ENCODE results near the gene DDX41. TPM values are rescaled to one million over a fixed set of nuclear protein-coding genes. Genes with fewer than 3 reads are reported as not detected.

DDX41 gene
- total and polyA plus RNA-seq, 3 experiments from 2014 or later: 61.7 to 164 (median 160) TPM

DNA sequence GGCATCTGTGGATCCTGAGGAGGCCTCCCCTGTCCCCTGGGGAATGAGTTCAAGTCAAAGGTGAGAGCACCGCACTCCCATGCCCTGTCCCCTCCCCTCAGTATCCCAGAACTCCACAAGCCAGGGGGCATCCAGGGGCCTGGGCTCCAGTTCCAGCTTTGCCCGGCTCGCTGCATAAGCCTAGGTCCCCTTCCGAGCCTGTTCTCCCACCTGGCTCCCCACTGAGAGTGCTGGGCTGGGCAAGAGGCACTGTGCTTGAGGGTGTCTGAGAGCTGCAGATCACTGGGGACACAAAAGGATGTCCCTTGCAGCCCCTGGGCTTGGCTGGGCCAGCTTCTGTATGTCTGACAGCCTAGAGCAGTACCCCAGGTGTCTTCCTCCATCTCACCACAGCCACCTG lies 11.7 kb downstream of the DDX41 start:
- H3K27ac ChIP-seq (ENCODE audit: low read depth, low read length): no peak overlapping the region
- DNase-seq: no peak
- H3K4me3 ChIP-seq (ENCODE audit: low read length): no peak overlapping the region
- H3K9me3 ChIP-seq (ENCODE audit: low read length): no peaks in the 10 kb centered on the region
- Mint-ChIP-seq H3K27me3 (no peaks in the 10 kb centered on the region), H3K4me1 (peaks cover 3 to 5% (median 4%) of the 10 kb centered on the region in 3 donors), H3K36me3 (peaks cover 0 to 1% (median 0%) of the 10 kb centered on the region in 3 donors), H3K4me3 (no peak overlapping the region), H3K27ac (no peak overlapping the region), H3K9me3 (no peaks in the 10 kb centered on the region)
- POLR2A ChIA-PET: no interaction called here
- peaks cover 8% of the 10 kb centered on the region for H3K4me1 ChIP-seq (ENCODE audit: insufficient read depth, low read length)
- no peaks in the 10 kb centered on the region for H3K36me3 ChIP-seq (ENCODE audit: insufficient read depth, low read length)
- CTCF ChIA-PET: interaction anchor here (0.6 to 12.2 kb wide), 3 partner anchors 11 to 115 kb away, joined by 3 to 116 read pairs (median 27); no protein-coding TSS in a partner anchor
- no peaks in the 10 kb centered on the region for H3K27me3 ChIP-seq (ENCODE audit: insufficient read depth, low read length, poor library complexity, severe bottlenecking)

DNA sequence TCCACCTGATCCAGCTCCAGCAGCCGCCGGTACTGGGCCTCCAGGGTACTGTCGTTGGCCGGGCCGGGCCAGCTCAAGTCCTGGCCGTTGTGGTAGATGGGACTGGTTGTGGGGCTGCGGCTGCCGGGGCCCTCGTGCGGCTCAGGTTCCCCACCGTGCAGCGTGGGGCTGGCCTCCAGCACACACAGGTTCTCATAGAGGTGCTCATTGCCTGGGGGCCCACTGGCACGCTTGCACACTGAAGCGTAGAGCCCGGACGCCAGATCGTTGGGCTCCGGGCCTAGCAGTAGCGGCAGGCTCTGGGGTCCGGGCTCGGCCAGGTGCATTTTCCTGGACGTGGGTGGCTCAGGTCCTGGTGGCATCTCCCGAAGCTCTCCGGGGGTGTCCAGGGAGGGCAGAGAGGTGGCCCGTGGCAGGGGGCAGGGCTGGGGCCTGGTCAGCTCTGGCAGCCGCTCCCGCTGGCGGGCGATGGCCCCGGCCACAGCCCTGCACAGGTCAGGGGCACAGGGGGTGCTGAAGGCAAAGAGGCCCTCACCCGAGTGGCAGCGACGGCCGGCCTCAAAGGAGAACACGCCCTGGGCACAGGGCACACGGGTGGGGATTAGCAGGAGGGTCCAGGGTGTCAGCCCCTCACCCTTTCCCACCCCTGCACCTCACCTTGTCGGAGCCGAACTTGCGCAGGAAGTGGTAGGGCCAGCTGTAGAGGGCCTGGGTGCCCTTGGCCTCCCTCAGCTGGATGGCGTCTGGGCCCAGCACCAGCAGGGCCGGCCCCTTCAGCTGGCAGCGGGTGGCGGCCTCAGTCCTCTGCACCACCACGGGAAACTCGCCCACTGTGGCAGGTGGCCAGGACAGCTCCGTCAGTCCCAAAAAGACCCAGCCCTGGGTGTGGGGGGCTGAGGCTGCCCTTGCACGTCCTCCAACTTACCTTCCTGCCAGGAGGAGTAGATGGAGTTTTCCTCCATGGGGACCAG lies 12.4 kb downstream of the DDX41 start:
- Histone ChIP-seq H3K4me1 (ENCODE audit: insufficient read depth, low read length) (peaks cover 8% of the 10 kb centered on the region), H3K27me3 (ENCODE audit: insufficient read depth, low read length, poor library complexity, severe bottlenecking) (no peaks in the 10 kb centered on the region), H3K9me3 (ENCODE audit: low read length) (no peaks in the 10 kb centered on the region), H3K4me3 (ENCODE audit: low read length) (no peak overlapping the region), H3K36me3 (ENCODE audit: insufficient read depth, low read length) (no peaks in the 10 kb centered on the region), H3K27ac (ENCODE audit: low read depth, low read length) (no peak overlapping the region)
- Mint-ChIP-seq H3K27ac (no peak overlapping the region), H3K9me3 (no peaks in the 10 kb centered on the region), H3K36me3 (no peaks in the 10 kb centered on the region), H3K4me1 (peaks cover 3 to 7% (median 5%) of the 10 kb centered on the region in 3 donors), H3K27me3 (no peaks in the 10 kb centered on the region), H3K4me3 (no peak overlapping the region)
- DNase-seq: peak in 1 of 5 donors; percentile 46
- ChIA-PET POLR2A (no interaction called here), CTCF (interaction anchor here (0.6 to 12.2 kb wide), 5 partner anchors 11 to 186 kb away, joined by 3 to 116 read pairs (median 3); no protein-coding TSS in a partner anchor)

DNA sequence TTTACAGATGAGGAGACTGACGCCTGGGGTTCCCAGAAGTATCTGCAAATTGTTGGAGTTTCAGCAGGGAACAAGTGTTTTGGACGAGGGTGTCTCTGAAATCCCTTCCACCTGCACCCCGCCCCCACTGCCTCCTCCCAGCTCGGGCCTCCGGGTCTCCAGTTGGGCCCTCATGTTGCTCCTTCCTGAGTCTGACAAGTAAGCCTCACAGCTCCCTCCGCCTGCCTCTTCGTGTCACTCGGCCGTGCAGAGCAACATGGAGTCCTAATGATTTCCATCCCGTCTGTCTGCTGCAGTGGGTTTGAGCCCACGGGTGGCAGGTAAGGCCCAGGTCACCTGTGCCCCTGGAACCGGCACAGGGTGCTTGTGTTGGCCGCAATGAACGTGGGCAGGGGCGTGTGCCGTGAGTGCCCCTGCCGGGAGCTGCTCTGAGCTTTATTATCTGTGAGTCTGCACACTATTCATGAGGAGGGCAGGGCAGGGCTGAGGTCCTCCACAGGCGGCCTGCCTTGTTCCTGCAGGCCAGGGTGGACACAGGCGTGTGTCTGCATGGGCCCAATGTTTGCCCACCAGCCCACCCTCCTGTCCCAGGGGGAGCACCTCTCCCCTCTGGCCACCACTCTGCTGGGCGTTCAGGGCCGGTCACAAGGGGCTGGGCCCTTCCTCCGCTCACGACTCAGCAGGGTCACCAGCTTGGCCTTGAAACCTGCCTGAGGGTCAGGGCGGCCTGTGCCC lies 13.2 kb downstream of the DDX41 start:
- ChIA-PET CTCF (interaction anchor here (0.6 to 12.2 kb wide), 6 partner anchors 32 to 185 kb away, joined by 3 to 116 read pairs (median 56); no protein-coding TSS in a partner anchor), POLR2A (no interaction called here)
- Histone ChIP-seq H3K36me3 (ENCODE audit: insufficient read depth, low read length) (no peaks in the 10 kb centered on the region), H3K4me3 (ENCODE audit: low read length) (no peak overlapping the region), H3K4me1 (ENCODE audit: insufficient read depth, low read length) (peaks cover 12% of the 10 kb centered on the region), H3K27ac (ENCODE audit: low read depth, low read length) (no peak overlapping the region), H3K27me3 (ENCODE audit: insufficient read depth, low read length, poor library complexity, severe bottlenecking) (no peaks in the 10 kb centered on the region), H3K9me3 (ENCODE audit: low read length) (no peaks in the 10 kb centered on the region)
- Mint-ChIP-seq H3K9me3 (no peaks in the 10 kb centered on the region), H3K36me3 (no peaks in the 10 kb centered on the region), H3K27ac (no peak overlapping the region), H3K27me3 (no peaks in the 10 kb centered on the region), H3K4me3 (no peak overlapping the region), H3K4me1 (peaks cover 7 to 11% (median 10%) of the 10 kb centered on the region in 3 donors)
- no peak for DNase-seq

DNA sequence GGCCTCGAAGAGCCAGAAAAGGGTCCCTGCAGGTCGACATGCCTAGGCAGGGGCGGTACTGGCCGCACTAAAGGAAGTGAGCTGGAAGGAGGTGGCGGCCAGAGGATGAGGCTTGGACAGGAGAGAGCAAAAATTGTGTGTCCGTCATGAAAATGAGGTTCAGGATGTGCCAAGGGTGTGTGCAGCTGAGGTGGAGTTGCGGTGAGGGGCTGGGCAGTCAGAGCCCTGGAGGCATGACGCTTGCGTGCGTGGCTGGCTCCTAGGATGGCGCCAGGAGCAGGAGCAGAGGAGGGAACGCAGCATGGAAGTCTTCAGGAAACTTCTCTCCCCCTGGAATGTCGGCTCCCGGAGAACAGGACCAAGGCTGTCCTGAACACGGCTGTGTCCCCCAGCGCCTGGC lies 13.9 kb downstream of the DDX41 start:
- Mint-ChIP-seq H3K27me3 (peaks cover 0 to under 1% of the 10 kb centered on the region in 2 donors), H3K9me3 (no peaks in the 10 kb centered on the region), H3K27ac (no peak overlapping the region), H3K4me3 (no peak overlapping the region), H3K36me3 (no peaks in the 10 kb centered on the region), H3K4me1 (peaks cover 13 to 14% (median 13%) of the 10 kb centered on the region in 3 donors)
- H3K4me1 ChIP-seq (ENCODE audit: insufficient read depth, low read length): peaks cover 15% of the 10 kb centered on the region
- no peaks in the 10 kb centered on the region for H3K27me3 ChIP-seq (ENCODE audit: insufficient read depth, low read length, poor library complexity, severe bottlenecking)
- H3K4me3 ChIP-seq (ENCODE audit: low read length): no peak overlapping the region
- no peak for DNase-seq
- no peak overlapping the region for H3K27ac ChIP-seq (ENCODE audit: low read depth, low read length)
- H3K9me3 ChIP-seq (ENCODE audit: low read length): no peaks in the 10 kb centered on the region
- CTCF ChIA-PET: interaction anchor here (1.2 to 12.2 kb wide), 9 partner anchors 10 to 193 kb away, joined by 3 to 116 read pairs (median 20); no protein-coding TSS in a partner anchor
- H3K36me3 ChIP-seq (ENCODE audit: insufficient read depth, low read length): no peaks in the 10 kb centered on the region
- POLR2A ChIA-PET: no interaction called here

DNA sequence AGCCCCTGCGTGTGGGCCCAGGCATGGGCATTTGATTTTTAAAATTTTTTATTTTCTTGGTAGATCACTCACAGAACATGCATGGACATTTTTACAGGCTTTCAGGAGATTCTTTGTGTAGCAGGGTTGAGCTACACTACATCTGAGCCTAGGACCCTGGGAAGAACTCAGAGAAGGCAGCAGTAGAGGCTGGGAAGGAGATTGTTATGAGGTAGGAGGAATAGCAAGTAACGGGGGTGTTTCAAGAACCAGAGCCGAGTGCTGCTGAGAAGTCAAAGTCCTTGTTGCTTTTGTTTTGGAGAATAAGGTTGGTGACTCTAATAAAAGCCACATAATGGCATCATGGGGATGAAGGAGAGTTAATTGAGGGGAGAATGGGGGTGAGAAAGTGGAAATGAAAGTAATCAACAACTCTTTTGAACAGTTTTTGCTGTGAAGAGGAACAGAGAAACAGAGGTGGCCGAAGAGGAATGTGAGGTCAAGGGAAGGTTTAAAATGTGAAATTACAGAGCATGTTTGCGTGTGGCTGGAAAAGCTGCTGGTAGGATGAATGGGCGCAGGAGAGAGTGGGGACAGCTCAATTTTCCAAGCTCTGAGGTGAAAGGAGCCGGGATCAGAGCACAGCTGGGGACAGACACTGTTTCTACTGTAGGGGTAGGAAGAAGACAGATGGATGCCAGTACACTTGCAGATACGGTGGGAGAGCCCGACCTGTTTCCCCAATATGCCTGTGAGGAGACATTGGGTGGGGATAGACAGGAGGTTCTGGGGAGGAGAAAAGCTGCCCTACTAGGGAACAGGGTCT lies 14.7 kb downstream of the DDX41 start:
- no peaks in the 10 kb centered on the region for H3K9me3 ChIP-seq (ENCODE audit: low read length)
- H3K36me3 Mint-ChIP-seq: no peaks in the 10 kb centered on the region
- POLR2A ChIA-PET: interaction anchor here (0.8 to 1.5 kb wide), 3 partner anchors 76 to 113 kb away, joined by 3 to 4 read pairs (median 3); no protein-coding TSS in a partner anchor
- peaks cover 15% of the 10 kb centered on the region for H3K4me1 ChIP-seq (ENCODE audit: insufficient read depth, low read length)
- H3K27ac ChIP-seq (ENCODE audit: low read depth, low read length): no peak overlapping the region
- no peak for DNase-seq
- H3K27ac Mint-ChIP-seq: peak overlapping the region in 2 of 8 donors; percentile 2 to 9
- H3K4me3 Mint-ChIP-seq: no peak overlapping the region
- H3K9me3 Mint-ChIP-seq: no peaks in the 10 kb centered on the region
- H3K27me3 Mint-ChIP-seq: peaks cover 0 to 2% of the 10 kb centered on the region in 2 donors
- no peaks in the 10 kb centered on the region for H3K27me3 ChIP-seq (ENCODE audit: insufficient read depth, low read length, poor library complexity, severe bottlenecking)
- H3K36me3 ChIP-seq (ENCODE audit: insufficient read depth, low read length): no peaks in the 10 kb centered on the region
- H3K4me1 Mint-ChIP-seq: peaks cover 13 to 18% (median 16%) of the 10 kb centered on the region in 3 donors
- CTCF ChIA-PET: interaction anchor here (0.7 to 12.2 kb wide), 33 partner anchors 9 to 192 kb away, joined by 3 to 116 read pairs (median 4); partner anchors contain the start of genes GRK6 and MXD3
- H3K4me3 ChIP-seq (ENCODE audit: low read length): no peak overlapping the region

DNA sequence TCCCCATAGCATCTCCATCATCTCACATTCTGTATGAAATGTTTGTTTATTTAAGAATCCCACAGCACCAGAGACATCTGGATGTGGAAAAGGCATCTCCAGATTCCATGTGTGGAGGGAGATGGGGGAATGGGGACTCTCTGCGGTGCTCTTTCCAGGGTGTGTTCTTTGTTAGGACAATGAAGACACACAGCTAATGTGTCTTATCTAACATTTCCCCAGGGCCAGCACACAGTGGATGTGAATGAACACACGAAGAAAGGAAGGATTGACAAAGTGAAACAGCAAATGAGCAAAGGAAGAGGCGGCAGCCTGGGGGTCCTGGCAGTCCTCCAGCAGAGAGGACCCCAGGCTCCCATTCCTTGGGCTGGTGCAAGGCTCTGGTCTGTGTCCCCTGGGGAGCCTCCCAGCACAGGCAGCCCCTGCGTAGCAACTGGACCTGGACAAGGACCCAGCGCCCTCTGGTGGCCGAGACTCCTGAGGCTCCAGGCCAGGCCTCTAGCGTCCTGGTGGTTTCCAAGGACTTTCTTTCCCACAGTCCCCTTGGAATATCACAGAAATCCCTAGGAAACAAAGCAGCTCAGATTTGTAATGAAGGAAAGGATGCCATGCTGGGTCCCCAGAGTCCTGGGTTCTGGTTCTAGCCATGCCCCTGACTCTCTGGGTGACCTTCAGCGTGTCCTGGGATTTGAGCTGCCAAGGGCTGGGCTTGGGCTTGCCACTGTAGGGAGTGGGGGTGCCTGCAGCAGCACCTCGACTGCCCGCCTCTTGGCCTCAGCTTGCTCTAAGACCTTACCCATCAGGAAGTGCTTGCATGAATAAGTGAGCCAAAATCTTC lies 15.9 kb downstream of the DDX41 start:
- DNase-seq: peak; percentile 71 to 87 (median 80)
- H3K4me3 Mint-ChIP-seq: peak overlapping the region in 2 of 7 donors; percentile 23 to 34
- no peaks in the 10 kb centered on the region for H3K27me3 ChIP-seq (ENCODE audit: insufficient read depth, low read length, poor library complexity, severe bottlenecking)
- H3K9me3 Mint-ChIP-seq: no peaks in the 10 kb centered on the region
- H3K27me3 Mint-ChIP-seq: peaks cover 0 to 2% of the 10 kb centered on the region in 2 donors
- peaks cover 13 to 25% (median 20%) of the 10 kb centered on the region in 3 donors for H3K4me1 Mint-ChIP-seq
- no peaks in the 10 kb centered on the region for H3K9me3 ChIP-seq (ENCODE audit: low read length)
- POLR2A ChIA-PET: interaction anchor here (0.6 to 1.5 kb wide), 4 partner anchors 75 to 118 kb away, joined by 3 to 4 read pairs (median 3); no protein-coding TSS in a partner anchor
- H3K36me3 ChIP-seq (ENCODE audit: insufficient read depth, low read length): no peaks in the 10 kb centered on the region
- CTCF ChIA-PET: interaction anchor here (0.6 to 12.2 kb wide), 37 partner anchors 8 to 191 kb away, joined by 3 to 116 read pairs (median 4); partner anchors contain the start of genes GRK6 and MXD3
- H3K27ac Mint-ChIP-seq: peak overlapping the region in 3 of 8 donors; percentile 4 to 87 (median 73)
- no peak overlapping the region for H3K27ac ChIP-seq (ENCODE audit: low read depth, low read length)
- no peak overlapping the region for H3K4me3 ChIP-seq (ENCODE audit: low read length)
- H3K4me1 ChIP-seq (ENCODE audit: insufficient read depth, low read length): peaks cover 21% of the 10 kb centered on the region
- H3K36me3 Mint-ChIP-seq: no peaks in the 10 kb centered on the region

Data from CD8-positive, alpha-beta memory T cell (primary cell).